Stimulated activated CD8-positive, alpha-beta memory T cell treated with anti-CD3 and anti-CD28 coated beads, Interleukin-7, amount 100 ng/mL, for 24 hours (primary cell): ENCODE data around the gene ADAM29.
"Not testable (repeated sequence)": the region's sequence is repeated elsewhere in the genome, so short reads cannot be mapped to it uniquely, and the experiment has no call there.

Source experiments
- DNase-seq: peaks from one replicate; pipeline ENCODE4 v3.0.0-alpha.2; 2020; ENCODE audit warnings: low read depth

ADAM29 gene

DNA sequence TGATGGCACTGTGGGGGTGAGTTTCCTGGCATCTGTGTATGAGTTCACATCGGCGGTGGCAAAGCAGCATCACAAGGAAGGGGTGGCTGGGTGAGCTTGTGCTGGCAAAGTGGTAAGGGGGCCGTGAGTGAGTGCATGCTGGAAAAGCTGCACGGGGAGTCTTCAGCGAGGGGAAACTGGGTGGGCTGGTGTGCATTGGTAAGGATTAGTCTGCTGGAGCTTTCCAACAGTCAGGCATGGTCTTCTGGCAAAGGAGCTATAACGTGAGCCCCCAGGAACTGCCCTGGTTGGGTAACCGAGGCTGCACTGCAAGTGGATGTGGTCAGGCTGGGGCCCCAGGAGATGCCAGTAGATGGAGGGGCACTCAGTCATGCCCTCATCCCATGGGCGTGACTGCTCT is 30.7 kb downstream of the ADAM29 start:
- no peak for DNase-seq

DNA sequence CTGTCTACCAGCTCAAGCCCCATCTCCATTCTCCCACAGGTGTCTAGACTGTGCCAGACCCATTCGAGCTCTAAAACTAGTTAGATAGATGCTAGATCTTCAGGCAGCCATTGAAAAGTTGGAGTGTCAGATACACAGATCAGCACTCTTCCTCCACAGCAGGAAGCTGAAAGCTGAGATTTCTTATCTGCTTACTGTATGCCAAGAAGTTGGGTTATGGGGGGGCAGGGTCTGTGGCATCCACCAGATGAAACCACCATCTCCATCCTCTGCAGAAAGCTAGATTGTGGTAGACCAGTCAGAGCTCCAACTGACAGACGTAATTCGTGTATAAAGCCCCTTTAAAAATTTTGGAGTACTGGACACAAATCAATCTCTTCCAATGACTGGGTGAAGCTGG is 54.8 kb downstream of the ADAM29 start:
- no peak for DNase-seq

GRCh38 chr4:174973336-174973735 is 55.2 kb downstream of the ADAM29 start:
- no peak for DNase-seq

- DNase-seq = no peak
Measured at GRCh38 chr4:174983128-174983750, 65.1 kb downstream of the ADAM29 start.

GRCh38 chr4:174983870-174984269 is 65.7 kb downstream of the ADAM29 start:
- DNase-seq = not testable (repeated sequence)

DNA sequence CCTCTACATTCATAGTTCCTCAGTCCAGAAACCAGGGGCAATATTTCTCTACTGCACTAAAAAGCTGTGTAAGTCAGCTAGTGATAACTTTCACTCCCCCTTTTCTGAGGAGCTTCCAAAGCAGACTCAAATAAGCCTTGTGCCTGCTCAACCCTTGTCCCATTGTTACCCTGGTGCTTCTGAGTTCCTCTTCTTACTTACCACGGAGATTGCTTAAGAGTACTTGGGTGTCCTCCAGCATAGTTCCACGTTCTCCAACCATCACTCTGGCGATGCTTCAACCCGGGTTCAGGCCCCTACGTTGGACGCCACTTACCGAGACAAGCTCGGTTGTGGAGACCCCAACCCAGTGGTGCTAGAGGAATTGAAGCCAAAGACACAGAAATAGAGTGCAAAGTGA is 71.6 kb downstream of the ADAM29 start:
- no peak for DNase-seq

GRCh38 chr4:174993916-174994315 is 75.8 kb downstream of the ADAM29 start:
- DNase-seq = no peak

- no peak for DNase-seq
Measured at GRCh38 chr4:174996079-174996478, 77.9 kb downstream of the ADAM29 start.

DNA sequence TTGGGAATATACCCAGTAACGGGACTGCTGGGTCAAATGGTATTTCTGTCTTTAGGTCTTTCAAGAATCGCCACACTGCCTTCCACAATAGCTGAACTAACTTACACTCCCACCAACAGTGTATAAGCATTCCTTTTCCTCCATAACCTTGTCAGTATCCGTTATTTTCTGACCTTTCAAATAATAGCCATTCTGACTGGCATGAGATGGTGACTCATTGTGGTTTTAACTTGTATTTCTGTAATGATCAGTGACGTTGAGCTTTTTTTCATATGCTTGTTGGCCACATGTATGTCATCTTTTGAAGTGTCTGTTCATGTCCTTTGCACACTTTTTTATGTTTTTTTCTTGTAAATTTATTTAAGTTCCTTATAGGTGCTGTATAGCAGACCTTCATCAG is 81.2 kb downstream of the ADAM29 start:
- no peak for DNase-seq

GRCh38 chr4:175017751-175018150 is 99.6 kb downstream of the ADAM29 start:
- DNase-seq = no peak

GRCh38 chr4:175019447-175019846 is 101.3 kb downstream of the ADAM29 start:
- DNase-seq = not testable (repeated sequence)
